GM12875 (cell line): ENCODE measurements around the gene IQCK.
A peak's percentile ranks its signal among the peaks of the same experiment; 100 is the strongest.

Source experiments
- H3K4me3 ChIP-seq: one replicate; pipeline ENCODE4 v1.5.1; 2011; ENCODE audit warnings: low read depth, low read length, control low read depth
- CTCF ChIP-seq: IDR thresholded peaks from 2 replicates; pipeline ENCODE4 v1.5.1; 2011; ENCODE audit warnings: low read depth, mild to moderate bottlenecking, control low read depth, inconsistent platforms, low read length, moderate library complexity, borderline replicate concordance; ENCODE audit not compliant: insufficient read depth

The IQCK gene

GRCh38 chr16:19901164-19901563, 183.1 kb downstream of the IQCK start:
- H3K4me3 ChIP-seq = no peak overlapping the region
- no peak for TF ChIP-seq CTCF

- peak; percentile 94 for TF ChIP-seq CTCF
- H3K4me3 ChIP-seq = no peak overlapping the region
Observed at GRCh38 chr16:19907161-19907992, 189.3 kb downstream of the IQCK start.
